Measurements from ENCODE around the gene KLHL17.
"Not testable (repeated sequence)": the region's sequence is repeated elsewhere in the genome, so short reads cannot be mapped to it uniquely, and the experiment has no call there.

Gene KLHL17

DNA sequence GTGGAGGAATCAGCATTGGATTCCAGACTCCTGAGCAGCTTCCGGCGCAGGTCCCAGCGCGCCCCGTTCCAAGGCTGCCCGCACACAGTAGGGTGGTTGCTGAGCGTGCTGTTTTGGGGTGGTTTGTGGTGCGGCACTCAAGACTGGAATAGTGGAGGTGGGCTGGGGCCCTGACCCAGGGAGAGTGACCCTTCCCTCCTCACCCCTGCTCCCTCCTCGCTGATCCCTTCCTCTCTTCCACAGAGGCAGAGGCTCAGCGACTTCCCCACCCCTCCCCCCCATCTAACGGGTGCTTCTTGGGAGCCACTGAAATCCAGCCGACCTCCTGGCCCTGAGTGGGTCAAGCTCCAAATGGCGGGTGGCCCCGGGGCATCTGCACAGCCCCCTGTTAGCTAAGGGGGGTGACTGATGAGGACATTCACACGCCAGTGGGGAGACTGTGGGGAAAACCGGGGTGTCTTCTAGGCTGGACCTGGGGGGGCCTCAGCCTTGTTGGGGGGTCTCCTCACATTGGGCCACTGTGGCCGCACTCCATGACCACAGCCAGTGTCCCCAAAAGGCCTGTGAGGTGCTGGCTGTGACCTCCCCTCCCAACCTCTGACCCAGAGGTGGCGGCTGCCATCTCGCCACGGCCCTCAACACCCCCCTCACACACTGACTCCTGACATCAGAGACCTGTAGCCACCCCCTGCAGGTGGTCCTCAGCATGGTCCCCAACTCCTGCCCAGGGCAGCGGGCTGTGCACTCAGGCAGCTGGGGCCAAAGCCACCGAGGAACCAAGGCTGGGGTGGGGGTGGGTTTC lies 43.4 kb downstream of the KLHL17 start:
- no peak for DNase-seq

DNA sequence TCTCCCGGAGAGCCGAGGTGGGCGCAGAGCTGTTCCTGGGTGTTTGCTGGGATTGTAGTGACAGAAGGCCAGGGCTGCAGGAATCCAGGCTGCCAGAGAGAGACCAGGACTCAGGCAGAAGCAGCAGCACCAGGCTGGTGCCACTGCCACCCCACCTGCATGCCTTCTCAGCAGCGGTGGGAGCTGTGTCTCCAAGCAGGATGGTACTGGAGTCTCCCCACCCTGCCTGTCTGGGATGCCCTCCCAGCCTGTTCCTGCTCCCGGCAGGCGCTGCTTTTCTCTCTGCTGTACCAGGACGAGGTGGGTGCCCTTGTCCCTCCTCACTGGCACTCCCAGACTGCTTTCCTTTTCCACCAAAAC lies 44.0 kb downstream of the KLHL17 start:
- DNase-seq: no peak

DNA sequence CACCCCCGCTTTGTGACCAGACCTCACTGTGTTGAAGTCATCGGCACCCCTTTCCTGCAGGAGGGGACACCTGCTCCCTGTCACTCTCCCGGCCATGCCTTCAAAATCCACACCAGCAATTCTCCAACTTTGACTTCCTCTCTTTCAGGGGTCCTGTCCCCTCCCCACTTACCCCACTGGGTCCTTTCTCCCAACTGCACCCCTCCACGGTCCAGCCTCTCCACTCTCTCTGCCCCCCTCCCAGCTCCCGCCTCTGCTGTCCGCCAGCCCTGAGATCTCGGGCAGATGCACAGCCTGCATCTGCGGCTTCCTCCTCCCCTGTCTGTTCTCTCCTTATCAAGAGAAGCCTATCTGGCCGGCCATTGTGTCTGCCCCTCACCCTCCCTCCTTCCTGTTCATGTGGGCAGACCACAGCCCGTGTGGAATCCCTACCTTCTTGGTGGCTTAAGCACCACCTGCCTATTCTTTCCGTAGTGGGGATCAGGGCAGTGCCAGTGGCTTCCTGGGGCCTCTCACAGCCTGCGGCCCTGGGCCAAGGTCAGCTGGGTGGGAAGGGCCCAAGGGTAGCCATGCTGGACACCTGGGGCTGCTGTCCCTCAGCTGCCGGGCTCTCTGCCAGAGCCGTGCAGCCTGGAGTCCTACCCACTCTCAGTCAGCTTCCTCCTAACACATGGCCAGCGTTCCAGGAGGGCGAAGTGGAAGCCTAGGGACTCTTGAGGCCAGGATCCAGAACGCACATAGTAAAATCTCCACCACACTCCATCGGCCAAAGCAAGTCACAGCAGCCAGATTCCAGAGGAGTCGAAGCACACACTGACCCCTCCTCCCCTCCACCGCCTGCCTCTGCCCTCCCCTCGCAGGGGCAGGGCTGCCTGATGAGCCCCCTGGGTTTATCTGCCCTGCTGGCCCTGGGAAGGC lies 44.7 kb downstream of the KLHL17 start:
- DNase-seq: no peak

DNA sequence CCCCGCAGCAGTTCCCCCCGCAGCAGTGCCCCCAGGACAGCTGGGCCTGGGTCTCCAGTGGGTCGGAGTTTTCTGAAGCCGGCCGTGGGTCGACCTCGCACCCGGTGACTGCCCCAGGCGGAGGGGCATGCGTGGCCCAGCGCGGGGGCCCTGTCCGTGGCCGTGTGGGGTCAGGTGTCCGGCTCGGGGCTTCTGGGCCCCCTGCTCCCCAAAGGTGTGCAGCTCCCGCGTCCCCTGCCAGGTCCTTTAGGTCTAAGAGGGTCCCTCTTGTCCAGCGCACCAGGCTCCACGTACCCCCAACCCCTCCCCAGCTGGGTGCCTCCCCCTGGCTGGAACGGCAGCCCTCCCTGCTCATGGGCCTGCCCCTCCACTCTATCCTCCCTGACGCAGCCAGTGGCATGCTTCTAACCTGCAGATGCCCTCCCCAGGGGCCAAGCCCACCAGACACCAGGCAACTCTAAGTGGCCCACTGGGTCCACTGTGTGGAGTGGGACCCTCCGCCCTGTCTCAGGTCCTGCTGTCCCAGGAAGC lies 45.5 kb downstream of the KLHL17 start:
- no peak for DNase-seq

DNA sequence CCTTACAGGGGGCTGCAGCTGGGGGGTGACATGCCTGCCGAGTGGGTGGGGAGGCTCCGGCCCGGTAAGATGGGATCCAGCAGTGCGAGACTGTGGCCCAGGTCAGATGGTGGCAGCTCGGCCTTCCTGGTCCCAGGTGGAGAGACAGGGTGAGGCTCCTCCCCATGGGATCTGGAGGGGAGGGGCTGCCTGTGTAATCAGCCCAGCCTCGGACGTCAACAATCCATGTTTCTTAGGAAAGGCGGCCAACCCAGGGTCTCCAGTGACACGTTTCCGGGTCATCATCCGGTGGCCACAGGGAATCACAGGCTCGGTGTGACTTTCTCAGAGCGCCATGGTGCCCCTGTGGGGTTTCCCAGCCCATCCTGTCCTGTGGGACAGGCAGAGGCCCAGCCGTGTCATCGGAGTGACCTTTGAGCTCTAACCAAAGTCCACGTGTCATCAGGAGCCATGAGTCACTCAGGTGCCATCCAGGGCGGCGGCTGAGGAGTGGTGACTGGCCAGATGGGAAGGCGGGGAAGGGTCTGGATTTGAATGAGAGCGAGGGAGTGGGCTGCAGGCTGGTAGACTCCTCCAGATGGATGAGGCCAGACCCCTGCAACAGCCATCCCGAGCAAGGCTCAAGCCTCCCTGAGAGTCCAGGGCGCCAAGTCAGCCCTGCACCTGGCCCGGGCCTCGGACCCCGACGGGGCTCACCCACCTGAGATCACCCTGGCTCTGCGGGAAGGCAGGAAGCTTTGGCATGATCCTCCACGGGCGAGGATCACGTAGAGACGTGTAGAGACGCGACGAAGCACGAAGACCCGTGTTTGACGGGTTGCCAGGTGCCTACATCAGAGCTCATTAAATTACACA lies 46.1 kb downstream of the KLHL17 start:
- DNase-seq: no peak

DNA sequence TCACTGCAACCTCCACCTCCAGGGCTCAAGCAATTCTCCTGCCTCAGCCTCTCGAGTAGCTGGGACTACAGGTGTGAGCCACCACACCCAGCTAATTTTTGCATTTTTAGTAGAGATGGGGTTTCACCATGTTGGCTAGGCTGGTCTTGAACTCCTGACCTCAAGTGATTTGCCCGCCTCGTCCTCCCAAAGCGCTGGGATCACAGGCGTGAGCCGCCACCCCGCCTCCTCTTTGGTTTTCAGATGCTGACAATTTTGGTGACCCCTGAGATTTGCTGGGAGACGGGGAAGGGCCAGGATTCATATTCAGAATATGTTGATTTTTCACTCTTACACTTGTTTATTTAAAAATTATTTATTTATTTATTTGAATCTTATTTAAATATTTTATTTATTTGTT lies 49.7 kb downstream of the KLHL17 start:
- not testable (repeated sequence) for DNase-seq

DNA sequence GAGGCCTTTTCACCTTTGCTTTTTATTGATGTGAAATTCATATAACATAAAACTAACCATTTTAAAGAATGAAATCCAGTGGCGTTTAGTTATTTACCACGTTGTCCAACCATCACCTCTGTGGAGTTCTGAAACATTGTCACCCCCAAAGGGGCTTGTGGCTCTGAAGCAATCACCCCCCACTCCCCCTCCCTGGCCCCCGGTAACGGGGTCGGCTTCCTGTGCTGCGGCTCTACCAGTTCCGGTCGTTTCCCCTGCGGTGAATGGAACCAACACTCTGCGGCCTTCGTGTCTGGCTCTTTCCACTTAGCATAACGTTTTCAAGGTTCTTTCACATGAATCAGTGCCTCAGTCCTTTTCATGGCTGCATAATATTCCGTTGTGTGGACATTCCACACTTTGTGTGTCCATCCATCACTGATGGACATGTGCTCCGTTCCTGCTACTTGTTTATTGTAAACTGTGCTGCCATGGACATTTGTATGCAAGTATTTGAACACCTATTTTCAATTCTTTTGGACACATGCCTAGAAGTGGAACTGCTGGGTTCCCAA lies 51.1 kb downstream of the KLHL17 start:
- no peak for DNase-seq

DNA sequence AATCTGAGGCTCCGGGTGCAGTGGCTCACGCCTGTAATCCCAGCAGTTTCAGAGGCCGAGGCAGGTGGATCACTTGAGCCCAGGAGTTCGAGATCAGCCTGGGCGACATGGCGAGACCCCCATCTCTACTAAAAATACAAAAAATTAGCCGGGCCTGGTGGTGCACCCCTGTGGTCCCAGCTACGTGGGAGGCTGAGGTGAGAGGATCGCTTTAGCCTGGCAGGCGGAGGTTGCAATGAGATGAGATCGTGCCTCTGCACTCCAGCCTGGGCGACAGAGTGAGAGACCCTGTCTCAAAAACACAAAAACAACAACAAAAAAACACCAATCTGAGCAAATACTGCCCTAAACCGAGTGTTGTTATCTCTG lies 52.3 kb downstream of the KLHL17 start:
- not testable (repeated sequence) for DNase-seq

DNA sequence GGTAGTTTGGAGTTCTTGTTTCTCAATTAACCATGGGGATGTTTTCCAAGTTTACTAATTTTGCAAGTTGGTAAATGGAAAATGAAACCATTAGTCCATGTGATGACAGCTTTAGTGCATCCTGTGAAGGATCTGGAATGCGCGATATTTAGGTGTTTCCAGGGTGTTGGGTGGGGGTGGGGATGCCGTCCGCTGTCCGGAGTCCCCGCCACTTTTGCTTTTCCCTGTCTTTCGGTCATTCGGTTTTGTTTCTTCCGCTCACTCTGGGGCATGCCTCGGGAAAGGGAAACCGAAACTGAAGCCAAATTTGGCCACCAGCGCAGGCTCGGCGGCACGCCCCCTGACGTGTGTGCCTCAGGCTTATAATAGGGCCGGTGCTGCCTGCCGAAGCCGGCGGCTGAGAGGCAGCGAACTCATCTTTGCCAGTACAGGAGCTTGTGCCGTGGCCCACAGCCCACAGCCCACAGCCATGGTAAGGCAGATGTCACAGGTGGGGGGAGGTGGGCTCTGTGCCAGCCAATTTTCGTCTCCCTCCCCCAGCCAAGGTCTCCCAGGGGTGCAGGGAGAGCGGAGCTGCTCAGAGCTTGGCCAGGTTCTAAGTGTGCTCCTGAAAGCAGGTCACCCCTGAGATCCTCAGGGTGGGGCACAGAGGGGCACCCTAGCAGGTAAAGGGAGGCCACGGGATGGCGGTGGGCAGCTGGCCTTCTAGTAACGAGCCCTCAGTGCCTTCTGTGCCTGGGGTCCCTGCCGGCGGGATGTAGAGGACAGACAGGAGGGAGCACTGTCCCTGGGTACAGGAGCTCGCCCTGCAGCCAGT lies 52.9 kb downstream of the KLHL17 start, which contains the start of gene ISG15:
TSS of gene ISG15 (plus strand) at position 393 of the 817 bp plus-strand sequence. CDS start at position 470, 77 bp downstream.
- peak; percentile 90 for DNase-seq

DNA sequence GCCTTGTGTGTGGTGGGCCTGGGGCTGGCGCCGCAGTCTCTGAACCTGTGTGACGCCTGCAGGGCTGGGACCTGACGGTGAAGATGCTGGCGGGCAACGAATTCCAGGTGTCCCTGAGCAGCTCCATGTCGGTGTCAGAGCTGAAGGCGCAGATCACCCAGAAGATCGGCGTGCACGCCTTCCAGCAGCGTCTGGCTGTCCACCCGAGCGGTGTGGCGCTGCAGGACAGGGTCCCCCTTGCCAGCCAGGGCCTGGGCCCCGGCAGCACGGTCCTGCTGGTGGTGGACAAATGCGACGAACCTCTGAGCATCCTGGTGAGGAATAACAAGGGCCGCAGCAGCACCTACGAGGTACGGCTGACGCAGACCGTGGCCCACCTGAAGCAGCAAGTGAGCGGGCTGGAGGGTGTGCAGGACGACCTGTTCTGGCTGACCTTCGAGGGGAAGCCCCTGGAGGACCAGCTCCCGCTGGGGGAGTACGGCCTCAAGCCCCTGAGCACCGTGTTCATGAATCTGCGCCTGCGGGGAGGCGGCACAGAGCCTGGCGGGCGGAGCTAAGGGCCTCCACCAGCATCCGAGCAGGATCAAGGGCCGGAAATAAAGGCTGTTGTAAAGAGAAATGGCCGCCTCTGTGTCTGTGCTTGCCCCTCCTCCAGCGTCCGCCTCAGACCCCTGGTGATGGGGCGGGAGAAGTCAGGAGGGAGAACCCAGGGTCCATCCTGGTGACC lies 53.7 kb downstream of the KLHL17 start:
- no peak for DNase-seq

DNA sequence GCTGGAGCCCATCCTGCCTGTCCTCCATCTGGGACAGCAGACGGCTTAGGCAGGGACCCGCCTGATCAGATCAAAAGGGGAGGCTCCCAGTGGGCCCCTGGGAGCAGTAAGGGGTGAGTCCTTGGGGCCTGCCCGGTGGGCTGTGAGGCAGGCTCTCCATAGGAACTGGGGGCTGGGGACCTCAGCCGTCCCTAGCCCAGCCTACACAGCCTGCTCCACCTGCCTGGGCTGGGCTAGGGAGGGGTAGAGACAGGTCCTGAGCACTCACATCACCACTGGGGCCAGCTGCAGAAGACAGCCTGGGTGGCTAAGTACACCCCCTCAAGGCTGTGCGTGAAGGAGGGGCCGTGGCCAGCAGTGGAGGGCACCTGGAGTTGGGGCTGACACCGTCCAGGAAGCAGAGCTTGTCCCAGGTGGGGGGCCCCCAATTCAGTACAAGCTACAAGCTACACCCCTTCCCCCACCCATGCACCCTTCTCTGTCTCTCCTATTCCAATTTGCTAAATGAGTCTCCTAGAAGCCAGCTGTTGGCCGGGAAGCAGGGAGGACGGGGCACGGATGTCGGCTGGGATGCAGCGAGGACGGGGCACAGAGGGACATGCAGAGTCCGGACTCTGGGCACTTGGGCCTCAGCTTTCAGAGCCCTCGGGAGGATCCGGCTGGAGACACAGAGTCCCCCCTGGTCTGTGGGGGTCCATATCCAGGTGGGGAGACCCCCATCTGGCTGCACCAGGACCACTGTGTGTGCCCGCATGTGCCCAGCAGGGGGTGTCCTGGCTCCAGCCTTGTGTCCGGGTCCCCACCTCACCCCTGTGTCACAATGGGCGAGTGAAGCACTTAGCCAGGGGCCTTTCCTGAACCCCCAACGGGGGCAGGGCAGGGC lies 54.7 kb downstream of the KLHL17 start:
- DNase-seq: no peak
